ENCODE results near the gene CELA3B. TPM values are rescaled to one million over a fixed set of nuclear protein-coding genes. Genes with fewer than 3 reads are reported as not detected.

Gene CELA3B
- total and polyA plus RNA-seq, 2 of the 8 experiments (the other 6 are each of a cell fraction or from before 2014, with no cell fraction given), result not detected

DNA sequence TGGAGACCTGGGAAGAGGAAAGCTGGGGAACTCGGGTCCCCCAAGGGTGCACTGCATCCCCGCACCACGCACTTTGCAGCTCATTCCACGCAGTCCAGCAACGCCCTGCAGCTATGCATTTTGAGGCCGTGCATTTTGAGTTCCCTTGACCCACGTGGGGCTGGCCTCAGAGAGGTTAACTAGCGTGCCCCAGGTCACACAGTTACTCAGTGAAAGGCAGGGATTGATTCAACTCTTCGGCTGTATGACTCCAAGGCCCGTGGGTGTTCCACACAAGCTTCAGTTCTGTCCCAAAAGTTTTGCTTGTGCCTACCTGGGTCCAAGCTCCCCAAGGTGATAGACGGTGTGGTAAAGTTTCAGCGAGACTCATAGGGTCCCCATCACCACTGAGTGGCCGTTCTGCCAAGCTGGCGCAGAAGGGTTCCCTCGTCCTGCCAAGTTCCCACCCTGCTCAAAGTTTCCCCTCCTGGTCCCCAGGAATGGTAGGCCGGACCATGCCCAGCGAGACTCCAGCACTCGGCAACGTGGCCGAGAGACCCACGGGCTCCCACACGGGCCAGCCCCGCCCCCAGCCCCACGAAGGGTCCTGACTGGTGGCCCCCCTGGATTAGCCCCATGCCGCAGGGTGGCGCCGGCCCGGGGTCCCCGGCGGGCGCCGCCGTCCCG is 40.3 kb upstream of the CELA3B start:
- Histone ChIP-seq H3K56ac (replicated peaks; ENCODE audit: insufficient read length, low read depth, low read length) (no peak overlapping the region), H3K23me2 (ENCODE audit: low read depth, low read length) (peaks cover 11% of the 10 kb centered on the region), H3K4me1 (replicated peaks in 1 of 4; ENCODE audit: control insufficient read depth in 3 of 4, insufficient read depth in 4 of 4, low read length in 3 of 4) (peaks cover 8 to 42% (median 31%) of the 10 kb centered on the region in 4 experiments), H3K4me2 (ENCODE audit: insufficient read depth in 1 of 2, low read depth in 2 of 2, low read length in 2 of 2) (peak overlapping the region; percentile 86 to 88), H2BK12ac (ENCODE audit: low read depth, low read length) (peak overlapping the region; percentile 60; the same call in 1 of the 2 replicates), H3K27me3 (replicated peaks in 1 of 4; ENCODE audit: control insufficient read depth in 3 of 4, extremely low read depth in 1 of 4, insufficient read depth in 3 of 4, low read length in 3 of 4) (peaks cover 0 to 2% (median 0%) of the 10 kb centered on the region in 4 experiments; a peak in 2 of 7 replicates), H2BK20ac (ENCODE audit: low read length) (peak overlapping the region; percentile 61; the same call in 1 of the 2 replicates), H3K14ac (ENCODE audit: insufficient read length) (no peak overlapping the region), H2BK5ac (ENCODE audit: low read depth, low read length) (peak overlapping the region; percentile 83; the same call in 1 of the 2 replicates), H4K8ac (ENCODE audit: extremely low read depth, insufficient read depth, low read length) (peak overlapping the region; percentile 35), H2BK15ac (ENCODE audit: low read length) (peak overlapping the region; percentile 97), H4K20me1 (replicated peaks in 1 of 2; ENCODE audit: control insufficient read depth in 1 of 2, insufficient read depth in 2 of 2, low read length in 2 of 2) (peaks cover 2 to 10% of the 10 kb centered on the region in 2 experiments), H2BK120ac (replicated peaks; ENCODE audit: low read depth, low read length) (no peak overlapping the region), H3K4ac (replicated peaks; ENCODE audit: insufficient read length, low read depth, low read length) (peak overlapping the region; percentile 88), H2AFZ (ENCODE audit: low read length) (no peak overlapping the region), H2AK5ac (ENCODE audit: low read depth, low read length) (peak overlapping the region; percentile 59; the same call in 1 of the 2 replicates), H4K91ac (replicated peaks; ENCODE audit: insufficient read length, low read length) (peak overlapping the region; percentile 63), H3K9ac (replicated peaks in 1 of 4; ENCODE audit: extremely low read depth in 1 of 4, low read depth in 3 of 4, low read length in 3 of 4) (peak overlapping the region; percentile 22 to 64 (median 42)), H3K79me1 (ENCODE audit: low read depth, low read length) (peaks cover 18% of the 10 kb centered on the region), H3K27ac (ENCODE audit: low read depth, low read length) (no peak overlapping the region), H4K5ac (ENCODE audit: insufficient read length, low read depth, low read length) (no peak overlapping the region), H3K23ac (ENCODE audit: insufficient read length) (no peak overlapping the region), H3K18ac (ENCODE audit: extremely low read depth, low read length) (peak overlapping the region; percentile 89), H3K9me3 (ENCODE audit: insufficient read depth in 2 of 2, low read depth in 1 of 2, low read length in 1 of 2) (no peaks in the 10 kb centered on the region), H3K36me3 (ENCODE audit: control insufficient read depth in 2 of 4, insufficient read depth in 4 of 4, low read length in 3 of 4) (no peaks in the 10 kb centered on the region), H3K79me2 (ENCODE audit: control insufficient read depth in 1 of 2, insufficient read depth in 2 of 2, low read length in 2 of 2) (peaks cover 6 to 43% of the 10 kb centered on the region in 2 experiments; a peak in 3 of 4 replicates), H3K4me3 (ENCODE audit: extremely low read depth in 1 of 4, insufficient read depth in 2 of 4, low read depth in 3 of 4, low read length in 4 of 4) (peak overlapping the region; percentile 51 to 89 (median 63))
- WGBS, 2 experiments (ENCODE audit: extremely low coverage in 1 of 2, insufficient coverage in 1 of 2, insufficient read length in 1 of 2, insufficient replicate concordance in 2 of 2, low coverage in 1 of 2, low lambda C conversion rate in 2 of 2, missing lambda C conversion rate in 1 of 2), result 16% methylated on average over 16 of the region's 34 CpGs; no CpG with 5 or more reads in 1 of the 2 experiments
- TF ChIP-seq SUZ12 (IDR thresholded peaks at IDR 0.05; ENCODE audit: low read length), result no peak
- TF ChIP-seq POLR2A (IDR thresholded peaks at IDR 0.05; ENCODE audit: control extremely low read depth in 1 of 2, low read depth in 2 of 2, low read length in 2 of 2), result peak in 1 of 2 experiments; percentile 51; a peak in 1 of 3 replicates
- FAIRE-seq, result no peak
- CTCF ChIA-PET (ENCODE audit: partially characterized antibody), result interaction anchor here (1.0 to 2.0 kb wide), 11 partner anchors 12 to 95 kb away, joined by 3 to 7 read pairs (median 4); no protein-coding TSS in a partner anchor
- no peak for DNase-seq (ENCODE audit: low read depth in 1 of 2, low spot score in 2 of 2)
- POLR2A ChIA-PET (ENCODE audit: partially characterized antibody), result interaction anchor here (0.7 to 5.9 kb wide), 11 partner anchors 7 to 86 kb away, joined by 3 to 38 read pairs (median 5); no protein-coding TSS in a partner anchor

Data from H1 (cell line).